Stimulated activated naive CD8-positive, alpha-beta T cell treated with anti-CD3 and anti-CD28 coated beads, Interleukin-15, Interleukin-2, amounts not matched to agents 100 ng/mL and 50 ng/mL, for 24 hours (primary cell): Measurements from ENCODE around the gene PLXNC1.

Experiments used
- H3K27ac Mint-ChIP-seq: one replicate; pipeline ENCODE4 v1.8.0; 2021; ENCODE audit warnings: mild to moderate bottlenecking, mixed read lengths
- H3K27me3 Mint-ChIP-seq: one replicate; pipeline ENCODE4 v1.8.0; 2021; ENCODE audit warnings: mixed read lengths
- H3K36me3 Mint-ChIP-seq: one replicate; pipeline ENCODE4 v1.8.0; 2021; ENCODE audit warnings: low read depth, mixed read lengths
- H3K4me1 Mint-ChIP-seq: one replicate; pipeline ENCODE4 v1.8.0; 2021; ENCODE audit warnings: low read depth, mixed read lengths
- H3K4me3 Mint-ChIP-seq: one replicate; pipeline ENCODE4 v1.8.0; 2021; ENCODE audit warnings: mild to moderate bottlenecking, mixed read lengths
- H3K9me3 Mint-ChIP-seq: one replicate; pipeline ENCODE4 v1.8.0; 2021; ENCODE audit warnings: mixed read lengths

Gene PLXNC1

DNA sequence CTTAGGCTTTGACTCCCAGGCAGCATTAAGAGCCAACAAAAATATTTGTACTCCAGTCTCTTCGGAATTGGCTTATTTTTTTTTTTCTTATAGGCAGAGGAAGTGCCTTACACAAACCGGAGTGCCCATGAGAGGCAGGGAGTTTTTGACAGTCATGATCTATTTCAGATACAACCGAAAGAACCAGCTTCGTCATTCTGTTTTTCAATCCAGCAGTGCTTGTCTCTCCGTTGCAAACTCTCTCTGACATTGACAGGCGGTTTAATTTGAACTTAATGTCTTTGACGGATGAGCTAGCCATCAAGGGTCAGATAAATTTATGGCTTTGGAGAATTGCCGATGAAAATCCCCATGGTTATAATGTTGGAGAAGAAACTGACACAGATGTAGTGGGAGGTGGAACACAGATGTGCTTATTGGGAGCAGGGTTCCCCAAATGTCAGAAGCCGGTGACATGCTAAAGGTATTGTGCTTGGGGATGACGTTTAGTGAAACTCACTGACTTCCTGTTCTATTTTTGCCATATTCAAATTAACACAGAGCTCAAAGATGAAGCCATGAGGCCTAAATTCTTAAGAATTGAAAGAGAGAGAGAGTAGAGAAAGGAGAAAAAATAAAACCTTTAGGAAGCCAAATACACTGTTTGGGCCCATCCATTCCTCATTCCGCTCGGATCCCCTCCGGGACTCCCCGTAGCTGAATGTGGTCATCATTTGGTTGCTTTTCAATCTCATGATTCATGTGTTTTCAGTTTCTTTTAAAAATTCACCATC lies 59.7 kb downstream of the PLXNC1 start:
- peak overlapping the region; percentile 80 for H3K4me3 Mint-ChIP-seq
- peaks cover 4% of the 10 kb centered on the region for H3K9me3 Mint-ChIP-seq
- H3K27me3 Mint-ChIP-seq: no peaks in the 10 kb centered on the region
- H3K27ac Mint-ChIP-seq: peak overlapping the region; percentile 97
- H3K36me3 Mint-ChIP-seq: peaks cover 18% of the 10 kb centered on the region
- peaks cover 76% of the 10 kb centered on the region for H3K4me1 Mint-ChIP-seq

DNA sequence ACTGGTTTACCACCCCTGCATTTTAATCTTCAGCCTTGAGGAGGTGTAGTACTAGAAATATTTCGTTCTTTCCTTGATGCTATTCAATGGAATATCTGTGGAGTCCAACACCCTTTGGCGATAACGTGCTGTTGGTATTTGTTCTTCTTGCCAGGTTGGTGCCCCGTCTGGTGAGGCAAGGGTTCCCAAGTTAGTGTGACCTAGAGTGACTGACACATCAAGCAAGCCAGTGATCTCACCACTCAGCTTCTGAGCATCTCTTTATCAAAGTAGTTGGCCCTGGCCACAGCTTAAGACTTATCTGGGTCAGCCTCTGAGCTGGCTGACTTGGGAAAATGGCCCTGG lies 60.2 kb downstream of the PLXNC1 start:
- Mint-ChIP-seq H3K9me3 (peaks cover 4% of the 10 kb centered on the region), H3K27ac (peak overlapping the region; percentile 97), H3K27me3 (no peaks in the 10 kb centered on the region), H3K36me3 (peaks cover 18% of the 10 kb centered on the region), H3K4me3 (peak overlapping the region; percentile 80), H3K4me1 (peaks cover 71% of the 10 kb centered on the region)

DNA sequence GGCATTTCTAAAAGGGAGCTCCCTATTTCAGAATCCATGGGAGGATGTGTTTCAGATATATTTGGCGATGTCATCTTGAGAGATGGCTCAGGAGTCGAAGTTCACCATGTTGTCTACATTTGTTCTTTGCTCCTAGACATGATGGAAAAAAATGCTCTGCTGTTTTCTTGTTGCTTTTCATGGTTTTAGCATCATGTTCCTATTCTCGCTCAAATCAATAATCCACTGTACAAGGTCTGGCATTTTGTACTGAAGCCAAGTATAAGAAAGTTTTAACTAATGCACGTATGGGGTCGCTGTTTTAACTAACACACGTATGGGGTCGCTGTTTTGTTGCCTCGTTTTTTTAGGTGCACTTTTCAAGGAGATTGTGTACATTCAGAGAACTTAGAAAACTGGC lies 60.9 kb downstream of the PLXNC1 start:
- Mint-ChIP-seq H3K36me3 (peaks cover 18% of the 10 kb centered on the region), H3K4me3 (no peak overlapping the region), H3K27ac (peak overlapping the region; percentile 84), H3K27me3 (no peaks in the 10 kb centered on the region), H3K4me1 (peaks cover 64% of the 10 kb centered on the region), H3K9me3 (peaks cover 4% of the 10 kb centered on the region)

DNA sequence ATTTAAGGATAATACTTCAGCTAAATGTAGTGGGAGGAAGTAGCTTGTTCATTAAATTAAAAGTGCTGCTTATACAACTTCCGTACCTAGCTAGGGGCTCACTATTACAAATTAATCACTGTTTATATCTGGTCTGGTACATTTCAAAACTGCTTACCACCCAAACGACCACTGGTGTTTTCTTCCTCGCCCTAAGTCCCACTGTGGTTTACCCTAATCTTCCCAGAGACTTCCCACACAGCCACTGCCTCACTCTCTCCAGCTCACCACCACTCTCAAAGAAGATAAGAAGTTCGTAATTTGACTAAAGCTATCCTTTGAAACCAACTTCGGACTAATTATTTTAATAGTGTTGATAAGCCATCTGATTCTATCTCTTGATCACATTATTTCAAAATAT lies 62.6 kb downstream of the PLXNC1 start:
- peaks cover 18% of the 10 kb centered on the region for H3K36me3 Mint-ChIP-seq
- no peak overlapping the region for H3K4me3 Mint-ChIP-seq
- H3K27me3 Mint-ChIP-seq: no peaks in the 10 kb centered on the region
- no peak overlapping the region for H3K27ac Mint-ChIP-seq
- H3K9me3 Mint-ChIP-seq: peaks cover 4% of the 10 kb centered on the region
- H3K4me1 Mint-ChIP-seq: peaks cover 46% of the 10 kb centered on the region

DNA sequence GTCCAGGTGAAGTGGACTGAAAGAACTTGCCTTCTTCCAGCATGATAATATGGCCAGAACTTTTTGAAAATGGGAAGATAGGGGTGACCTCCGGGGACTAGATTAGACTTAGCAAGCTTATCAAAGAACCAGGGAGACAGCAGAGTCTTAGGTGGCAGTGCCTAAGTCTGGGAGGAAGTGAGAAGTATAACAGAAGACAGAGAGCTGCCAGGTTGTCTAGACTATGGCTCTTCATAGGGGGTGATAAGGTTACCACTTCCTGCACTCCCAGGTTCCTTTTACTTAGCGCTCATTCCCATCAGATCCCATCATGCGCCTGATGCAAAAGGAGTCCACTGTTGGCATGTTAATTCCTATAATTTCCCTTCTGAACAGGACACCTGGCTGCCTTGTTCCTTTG lies 69.9 kb downstream of the PLXNC1 start:
- H3K4me3 Mint-ChIP-seq: no peak overlapping the region
- no peaks in the 10 kb centered on the region for H3K9me3 Mint-ChIP-seq
- peaks cover 14% of the 10 kb centered on the region for H3K36me3 Mint-ChIP-seq
- no peaks in the 10 kb centered on the region for H3K27me3 Mint-ChIP-seq
- H3K27ac Mint-ChIP-seq: no peak overlapping the region
- H3K4me1 Mint-ChIP-seq: peaks cover 6% of the 10 kb centered on the region

DNA sequence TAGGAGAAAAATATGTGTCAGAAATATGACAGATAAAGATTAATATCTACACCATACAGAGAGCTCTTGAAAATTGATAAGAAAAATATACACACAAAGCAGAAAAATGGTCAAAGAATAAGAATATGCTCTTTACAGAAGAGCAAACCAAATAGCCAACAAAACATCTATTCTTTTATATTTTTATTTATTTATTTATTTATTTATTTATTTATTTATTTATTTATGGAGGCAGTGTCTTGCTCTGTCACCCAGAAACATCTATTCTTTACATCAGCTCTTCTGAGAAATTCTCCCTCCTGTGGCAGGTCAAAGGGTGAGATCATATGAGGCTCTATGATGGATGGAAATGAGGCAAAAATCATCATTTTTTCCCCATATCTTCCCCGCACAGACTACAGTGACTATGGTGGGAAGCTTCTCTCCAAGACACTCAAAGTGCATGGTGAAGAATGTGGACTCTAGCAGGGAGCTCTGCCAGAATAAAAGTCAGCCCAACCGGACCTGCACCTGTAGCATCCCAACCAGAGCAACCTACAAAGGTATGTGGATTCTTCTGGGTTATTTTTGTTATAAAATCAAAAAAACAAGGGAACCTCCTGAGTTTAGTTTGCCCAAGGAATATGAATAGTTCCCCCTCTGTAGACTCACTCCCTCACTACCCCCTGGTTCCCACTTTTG lies 71.4 kb downstream of the PLXNC1 start:
- peaks cover 6% of the 10 kb centered on the region for H3K4me1 Mint-ChIP-seq
- H3K27me3 Mint-ChIP-seq: no peaks in the 10 kb centered on the region
- peaks cover 18% of the 10 kb centered on the region for H3K36me3 Mint-ChIP-seq
- H3K27ac Mint-ChIP-seq: no peak overlapping the region
- H3K4me3 Mint-ChIP-seq: no peak overlapping the region
- no peaks in the 10 kb centered on the region for H3K9me3 Mint-ChIP-seq

DNA sequence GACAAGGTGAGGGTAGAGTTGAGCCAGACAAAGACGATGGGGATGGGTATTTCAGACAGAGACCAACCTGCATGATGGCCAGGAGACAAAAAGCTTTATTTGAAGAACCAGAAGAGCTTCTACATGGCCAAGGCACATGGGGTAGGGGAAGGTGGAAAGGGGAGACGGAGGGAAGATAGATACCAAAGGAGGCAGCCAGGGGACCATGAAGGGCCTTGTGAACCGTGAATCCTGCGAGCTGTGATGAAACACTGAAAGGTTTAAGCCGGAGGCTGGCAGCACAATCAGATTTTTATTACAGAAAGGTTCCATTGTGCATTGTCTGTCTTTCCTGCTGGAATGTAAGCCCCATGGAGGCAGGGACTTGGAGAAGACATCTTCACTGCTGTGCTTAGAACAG lies 72.4 kb downstream of the PLXNC1 start:
- H3K27ac Mint-ChIP-seq: no peak overlapping the region
- peaks cover 18% of the 10 kb centered on the region for H3K36me3 Mint-ChIP-seq
- no peaks in the 10 kb centered on the region for H3K27me3 Mint-ChIP-seq
- peaks cover 6% of the 10 kb centered on the region for H3K4me1 Mint-ChIP-seq
- no peak overlapping the region for H3K4me3 Mint-ChIP-seq
- no peaks in the 10 kb centered on the region for H3K9me3 Mint-ChIP-seq

DNA sequence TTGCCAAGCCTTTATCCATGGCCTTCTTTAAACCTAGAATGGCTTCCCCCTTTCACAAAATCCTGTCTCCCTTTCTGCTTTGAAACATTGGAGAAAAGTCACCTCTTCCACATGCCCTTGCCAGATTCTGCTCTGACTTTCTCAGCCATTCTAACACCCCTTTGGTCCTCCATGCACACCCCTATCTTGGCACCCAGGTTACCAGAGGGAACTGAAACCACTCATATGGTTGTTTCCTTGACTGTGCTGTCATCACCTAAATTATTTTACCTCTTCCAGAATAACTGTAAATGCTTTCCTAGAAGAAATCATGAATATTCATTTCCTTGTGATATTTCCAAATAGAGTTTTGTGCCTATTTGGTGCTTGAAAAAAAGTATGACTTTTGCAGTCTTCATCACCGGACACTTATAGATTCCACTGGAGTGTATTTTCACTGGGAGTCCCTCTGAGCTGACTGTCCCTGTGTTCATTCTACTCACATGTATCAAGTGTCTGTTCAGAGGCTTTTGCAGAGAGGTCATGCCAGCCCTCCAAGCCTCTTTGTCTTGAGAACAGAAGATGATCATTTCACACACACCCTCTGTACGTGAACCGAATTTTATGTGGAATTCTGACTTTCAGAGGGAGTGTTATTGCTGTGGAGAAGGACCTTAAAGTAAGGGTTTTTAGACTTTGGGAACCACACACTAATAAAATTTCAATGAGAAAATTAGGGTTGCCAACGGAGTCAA lies 74.1 kb downstream of the PLXNC1 start:
- Mint-ChIP-seq H3K36me3 (peaks cover 26% of the 10 kb centered on the region), H3K9me3 (no peaks in the 10 kb centered on the region), H3K27me3 (no peaks in the 10 kb centered on the region), H3K4me3 (no peak overlapping the region), H3K27ac (peak overlapping the region; percentile 16), H3K4me1 (peaks cover 6% of the 10 kb centered on the region)

DNA sequence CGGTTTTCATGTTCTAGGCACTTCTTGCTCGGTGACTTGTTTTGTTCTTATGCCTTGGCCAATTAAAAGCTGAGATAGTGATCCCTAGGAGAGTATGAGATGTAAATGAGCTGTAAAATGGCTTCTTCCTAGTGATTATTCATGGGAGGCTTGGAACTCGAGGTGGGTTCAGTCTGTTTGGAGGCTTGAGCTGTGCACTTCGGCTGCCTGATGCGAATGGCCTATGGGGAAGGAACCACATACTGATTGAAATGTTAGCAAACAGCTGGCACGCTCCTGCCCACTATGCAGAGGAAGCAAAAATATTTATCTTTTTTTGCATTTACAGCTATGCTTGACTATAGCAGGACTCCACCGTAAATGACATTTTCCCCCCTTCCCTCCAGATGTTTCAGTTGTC lies 75.5 kb downstream of the PLXNC1 start:
- peaks cover 37% of the 10 kb centered on the region for H3K36me3 Mint-ChIP-seq

DNA sequence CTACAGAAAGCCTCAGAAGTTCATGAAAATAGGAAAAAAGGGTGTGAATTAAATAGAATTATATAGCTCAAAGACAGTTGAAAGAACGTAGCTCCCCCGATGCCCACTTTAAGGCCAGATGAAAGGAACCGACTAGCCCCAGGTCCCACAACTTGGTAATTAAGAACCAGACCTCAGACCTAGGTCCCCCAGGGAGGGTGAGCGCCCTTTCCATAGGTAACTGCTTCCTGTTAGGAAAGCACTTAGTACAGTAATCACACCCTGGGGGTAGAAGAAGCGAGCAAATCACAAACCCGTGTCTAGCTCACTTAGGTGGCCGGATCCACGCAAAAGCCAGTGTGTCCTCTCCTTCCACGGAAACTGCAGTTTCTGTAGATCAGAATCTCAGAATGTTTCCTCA lies 77.1 kb downstream of the PLXNC1 start:
- peaks cover 41% of the 10 kb centered on the region for H3K36me3 Mint-ChIP-seq
- no peak overlapping the region for H3K4me3 Mint-ChIP-seq
- H3K4me1 Mint-ChIP-seq: peaks cover 18% of the 10 kb centered on the region
- no peaks in the 10 kb centered on the region for H3K9me3 Mint-ChIP-seq
- H3K27ac Mint-ChIP-seq: no peak overlapping the region
- H3K27me3 Mint-ChIP-seq: no peaks in the 10 kb centered on the region

More for the DNA sequence above, 75.5 kb downstream of the PLXNC1 start:
- H3K4me1 Mint-ChIP-seq: peaks cover 6% of the 10 kb centered on the region
- no peak overlapping the region for H3K4me3 Mint-ChIP-seq
- H3K27ac Mint-ChIP-seq: no peak overlapping the region
- H3K27me3 Mint-ChIP-seq: no peaks in the 10 kb centered on the region
- no peaks in the 10 kb centered on the region for H3K9me3 Mint-ChIP-seq

DNA sequence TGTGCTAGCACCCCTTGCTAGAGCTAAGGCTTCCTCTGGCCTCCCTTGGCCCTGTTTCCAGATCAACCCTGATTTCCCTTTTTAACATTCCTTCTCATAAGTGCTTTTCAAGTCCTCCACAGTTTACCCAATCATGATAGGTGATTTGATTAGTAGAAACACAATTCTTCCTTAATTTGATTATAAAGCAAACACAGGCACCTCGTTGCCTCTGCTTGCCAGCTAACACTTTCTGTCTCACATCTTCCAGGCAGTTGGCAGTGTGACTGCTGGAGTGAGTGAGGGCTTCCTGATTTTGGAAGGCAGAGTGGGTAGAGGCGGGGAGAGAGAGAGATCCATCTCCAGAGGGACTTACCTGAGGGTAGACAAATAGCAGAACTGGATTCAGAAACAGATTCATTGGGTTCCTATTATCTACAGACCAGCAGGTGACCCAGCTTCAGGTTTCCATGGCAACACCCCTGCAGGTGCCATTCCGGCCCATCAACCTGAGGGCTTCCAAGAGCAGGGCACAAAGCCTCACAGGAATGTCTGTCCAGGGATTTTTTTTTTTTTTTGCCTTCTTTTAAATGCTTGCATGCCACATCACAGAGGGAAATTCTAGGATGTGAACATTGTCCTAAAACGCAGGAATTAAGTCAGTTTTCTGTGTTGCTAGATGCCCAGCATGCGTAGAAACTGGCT lies 77.7 kb downstream of the PLXNC1 start:
- H3K27me3 Mint-ChIP-seq: no peaks in the 10 kb centered on the region
- H3K27ac Mint-ChIP-seq: no peak overlapping the region
- H3K4me1 Mint-ChIP-seq: peaks cover 24% of the 10 kb centered on the region
- peaks cover 39% of the 10 kb centered on the region for H3K36me3 Mint-ChIP-seq
- H3K4me3 Mint-ChIP-seq: no peak overlapping the region
- H3K9me3 Mint-ChIP-seq: no peaks in the 10 kb centered on the region

DNA sequence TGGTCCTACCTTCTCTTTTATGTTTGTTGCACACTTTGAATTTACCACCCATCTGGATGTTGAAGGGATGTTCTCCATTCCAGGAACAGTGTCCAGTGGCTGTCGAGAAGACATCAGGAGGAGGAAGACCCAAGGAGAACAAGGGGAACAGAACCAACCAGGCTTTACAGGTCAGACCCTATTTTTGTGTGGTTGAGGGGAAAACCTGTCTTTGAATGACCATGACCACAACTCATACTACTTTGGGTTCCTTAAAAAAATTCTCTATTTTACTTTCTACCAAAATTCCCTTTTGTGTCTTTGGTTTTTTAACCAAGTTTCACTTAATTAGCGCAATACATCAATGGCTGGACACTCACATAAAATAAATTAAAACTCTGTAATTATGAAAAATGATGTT lies 78.7 kb downstream of the PLXNC1 start:
- Mint-ChIP-seq H3K9me3 (no peaks in the 10 kb centered on the region), H3K27me3 (no peaks in the 10 kb centered on the region), H3K36me3 (peaks cover 38% of the 10 kb centered on the region), H3K4me1 (peaks cover 30% of the 10 kb centered on the region), H3K4me3 (no peak overlapping the region), H3K27ac (no peak overlapping the region)

DNA sequence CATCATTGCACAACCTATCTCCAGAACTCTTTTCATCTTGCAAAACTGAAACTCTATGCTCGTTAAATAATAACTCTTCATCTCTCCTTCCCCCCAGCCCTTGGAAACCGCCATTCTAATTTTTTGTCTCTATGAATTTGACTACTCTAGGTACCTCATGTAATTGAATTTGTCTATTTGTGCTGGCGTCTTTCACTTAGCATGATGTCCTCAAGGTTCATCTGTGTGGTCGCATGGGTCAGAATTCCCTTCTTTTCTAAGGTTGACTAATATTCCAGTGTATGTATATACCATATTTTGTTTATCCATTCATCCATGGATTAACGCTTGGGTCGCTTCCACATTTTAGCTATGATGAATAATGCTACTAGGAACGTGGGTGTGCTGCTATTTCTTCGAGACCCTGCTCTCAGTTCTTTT lies 80.1 kb downstream of the PLXNC1 start:
- Mint-ChIP-seq H3K9me3 (no peaks in the 10 kb centered on the region), H3K36me3 (peaks cover 33% of the 10 kb centered on the region), H3K4me1 (peaks cover 25% of the 10 kb centered on the region), H3K27me3 (no peaks in the 10 kb centered on the region), H3K4me3 (no peak overlapping the region), H3K27ac (no peak overlapping the region)

DNA sequence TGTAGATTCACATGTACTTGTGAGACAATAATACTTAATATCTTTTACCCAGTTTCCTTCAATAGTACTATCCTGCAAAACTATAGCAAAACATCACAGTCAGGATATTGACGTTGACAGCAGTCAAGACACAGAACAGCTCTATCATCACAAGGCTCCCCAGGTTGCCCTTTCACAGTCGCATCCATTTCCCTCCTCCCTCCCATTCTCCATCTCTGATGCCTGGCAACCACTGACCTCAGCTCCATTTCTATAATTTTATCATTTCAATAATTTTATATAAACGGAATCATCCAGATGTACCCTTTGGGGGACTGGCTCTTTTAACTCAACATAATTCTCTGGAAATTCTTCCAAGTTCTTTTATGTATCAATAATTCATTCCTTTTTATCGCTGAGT lies 81.5 kb downstream of the PLXNC1 start:
- H3K4me1 Mint-ChIP-seq: peaks cover 25% of the 10 kb centered on the region
- H3K4me3 Mint-ChIP-seq: no peak overlapping the region
- peaks cover 29% of the 10 kb centered on the region for H3K36me3 Mint-ChIP-seq
- no peaks in the 10 kb centered on the region for H3K27me3 Mint-ChIP-seq
- no peaks in the 10 kb centered on the region for H3K9me3 Mint-ChIP-seq
- H3K27ac Mint-ChIP-seq: no peak overlapping the region
